Activated CD4-positive, alpha-beta memory T cell treated with anti-CD3 and anti-CD28 coated beads, Interleukin-2, amount 10 ng/mL, durations not matched to agents 7 days and 5 days (primary cell): ENCODE data around the gene KCNAB1. TPM values are rescaled to one million over a fixed set of nuclear protein-coding genes. Genes with fewer than 3 reads are reported as not detected.

ENCODE experiments used
- CTCF ChIA-PET: fragments of 350-600 bp; sonication (Branson Sonifier 250); formaldehyde crosslinking; loops from one replicate; lab custom pipeline; 2021; ENCODE audit warnings: antibody characterized with exemption, inconsistent platforms; lab: Charles Lee
- POLR2A ChIA-PET: fragments of 350-600 bp; sonication (Branson Sonifier 250); formaldehyde crosslinking; loops from one replicate; lab custom pipeline; 2021; ENCODE audit warnings: antibody characterized with exemption; lab: Charles Lee
- DNase-seq: peaks from one replicate; pipeline ENCODE4 v3.0.0-alpha.2; 2020
- H3K27ac Mint-ChIP-seq: one replicate; pipeline ENCODE4 v1.8.0; 2021; ENCODE audit warnings: mild to moderate bottlenecking, mixed read lengths
- H3K27me3 Mint-ChIP-seq: one replicate; pipeline ENCODE4 v1.8.0; 2021; ENCODE audit warnings: mixed read lengths
- H3K36me3 Mint-ChIP-seq: one replicate; pipeline ENCODE4 v1.8.0; 2021; ENCODE audit warnings: low read depth, mixed read lengths
- H3K4me1 Mint-ChIP-seq: one replicate; pipeline ENCODE4 v1.8.0; 2021; ENCODE audit warnings: mixed read lengths
- H3K4me3 Mint-ChIP-seq: one replicate; pipeline ENCODE4 v1.8.0; 2021; ENCODE audit warnings: mild to moderate bottlenecking, mixed read lengths
- H3K9me3 Mint-ChIP-seq: one replicate; pipeline ENCODE4 v1.8.0; 2021; ENCODE audit warnings: mixed read lengths
- total RNA-seq, 2 experiments: library from RNA; stranded (reverse); gene quantifications; one replicate each; pipeline ENCODE4 v1.2.3, GENCODE V29; 2021

KCNAB1 gene
- total RNA-seq, 2 experiments from 2014 or later = not detected

DNA sequence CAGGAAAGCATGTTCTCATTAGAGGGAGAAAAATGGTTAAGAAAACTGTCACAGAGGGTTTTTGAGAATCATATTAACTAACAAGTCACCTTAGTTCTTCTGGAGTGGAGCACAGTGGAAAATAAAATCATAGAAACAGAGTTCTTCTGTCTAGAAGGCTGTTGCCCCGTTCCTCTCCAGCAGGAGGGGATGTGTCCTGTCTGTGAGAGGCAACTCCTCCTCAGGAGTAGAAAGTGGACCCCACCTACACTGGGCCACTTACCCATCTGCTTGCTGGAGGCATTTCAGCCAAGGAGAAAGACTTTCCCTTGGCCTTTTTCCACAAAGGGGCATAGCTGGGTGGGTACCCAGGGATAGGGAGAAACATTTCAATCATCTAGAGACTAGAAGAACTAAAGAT is 327.9 kb downstream of the KCNAB1 start:
- ChIA-PET POLR2A (interaction anchor here (1.0 kb wide), 1 partner anchor 34 kb away, joined by 3 read pairs; no protein-coding TSS in a partner anchor), CTCF (interaction anchor here (1.4 to 2.8 kb wide), 4 partner anchors 22 to 60 kb away, joined by 3 to 42 read pairs (median 8); no protein-coding TSS in a partner anchor)
- Mint-ChIP-seq H3K4me3 (no peak overlapping the region), H3K36me3 (no peaks in the 10 kb centered on the region), H3K27me3 (peaks cover 14% of the 10 kb centered on the region), H3K9me3 (no peaks in the 10 kb centered on the region), H3K27ac (no peak overlapping the region), H3K4me1 (no peaks in the 10 kb centered on the region)
- DNase-seq = peak; percentile 45

DNA sequence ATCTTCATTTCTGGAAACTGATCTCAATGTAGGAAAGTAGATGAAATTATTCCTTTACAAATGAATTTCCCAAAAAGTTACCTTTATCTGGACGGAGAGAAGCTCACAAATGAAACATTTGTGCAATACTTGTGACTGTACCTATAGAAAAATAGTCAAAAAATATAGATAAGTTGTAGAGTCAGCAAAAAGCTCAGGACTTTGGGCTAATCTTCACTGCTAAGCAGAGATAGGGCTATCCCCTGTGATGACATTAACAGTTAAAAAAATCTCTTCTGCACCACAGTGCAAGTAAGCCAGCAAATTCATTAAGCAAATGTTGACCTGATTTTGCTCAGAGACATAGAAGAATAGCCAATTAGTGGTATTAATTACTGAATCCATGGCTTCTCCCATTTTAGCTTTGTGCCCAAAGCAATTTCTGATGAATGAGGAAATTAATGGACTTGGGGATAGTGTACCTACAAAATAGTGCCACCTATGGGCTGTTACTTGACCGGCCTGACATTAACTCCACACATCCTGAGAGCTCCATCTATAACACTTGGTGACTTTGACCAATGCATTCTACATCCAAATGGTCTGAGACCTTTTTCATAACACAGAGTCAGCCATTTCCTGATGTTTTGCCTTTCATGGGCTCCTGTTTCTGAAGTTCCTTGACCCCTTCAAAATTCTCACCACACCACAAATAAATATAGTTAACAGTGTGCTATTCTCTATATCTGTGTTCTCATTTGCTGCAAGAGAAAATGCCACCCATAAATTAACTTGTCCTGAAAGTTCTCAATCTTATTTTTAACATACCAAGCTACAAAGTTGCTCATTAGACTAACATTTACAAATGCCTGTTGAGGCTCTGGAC is 329.6 kb downstream of the KCNAB1 start:
- Mint-ChIP-seq H3K9me3 (no peaks in the 10 kb centered on the region), H3K4me3 (no peak overlapping the region), H3K27ac (no peak overlapping the region), H3K36me3 (no peaks in the 10 kb centered on the region), H3K4me1 (no peaks in the 10 kb centered on the region), H3K27me3 (peaks cover 16% of the 10 kb centered on the region)
- CTCF ChIA-PET = interaction anchor here (0.9 to 2.8 kb wide), 15 partner anchors 9 to 688 kb away, joined by 3 to 42 read pairs (median 4); no protein-coding TSS in a partner anchor
- no peak for DNase-seq
- POLR2A ChIA-PET = no interaction called here

DNA sequence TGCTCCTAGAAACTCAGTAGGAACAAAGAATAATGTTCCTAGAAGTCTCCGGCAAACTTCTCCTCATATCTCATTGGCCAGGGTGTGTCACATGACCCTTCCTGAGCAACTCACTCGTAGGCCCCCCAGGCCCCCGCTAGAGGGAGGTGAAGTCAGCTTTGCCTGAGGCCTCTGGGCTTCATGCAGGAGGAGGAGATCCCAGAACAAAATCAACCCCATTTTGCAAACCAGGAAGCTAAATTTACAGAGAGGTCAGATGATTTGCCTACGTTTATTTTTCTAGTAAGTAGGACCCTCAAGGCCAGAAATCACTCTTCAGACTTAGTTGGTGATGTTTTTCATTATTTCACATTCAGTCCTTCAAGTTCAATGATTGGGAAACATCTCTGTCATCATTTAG is 335.5 kb downstream of the KCNAB1 start:
- H3K36me3 Mint-ChIP-seq = no peaks in the 10 kb centered on the region
- no peaks in the 10 kb centered on the region for H3K4me1 Mint-ChIP-seq
- POLR2A ChIA-PET = interaction anchor here (1.1 kb wide), 1 partner anchor 29 kb away, joined by 4 read pairs; no protein-coding TSS in a partner anchor
- no peak overlapping the region for H3K27ac Mint-ChIP-seq
- H3K4me3 Mint-ChIP-seq = no peak overlapping the region
- H3K27me3 Mint-ChIP-seq = peaks cover 11% of the 10 kb centered on the region
- no peak for DNase-seq
- CTCF ChIA-PET = interaction anchor here (0.8 kb wide), 2 partner anchors 31 to 54 kb away, joined by 4 read pairs; no protein-coding TSS in a partner anchor
- no peaks in the 10 kb centered on the region for H3K9me3 Mint-ChIP-seq

DNA sequence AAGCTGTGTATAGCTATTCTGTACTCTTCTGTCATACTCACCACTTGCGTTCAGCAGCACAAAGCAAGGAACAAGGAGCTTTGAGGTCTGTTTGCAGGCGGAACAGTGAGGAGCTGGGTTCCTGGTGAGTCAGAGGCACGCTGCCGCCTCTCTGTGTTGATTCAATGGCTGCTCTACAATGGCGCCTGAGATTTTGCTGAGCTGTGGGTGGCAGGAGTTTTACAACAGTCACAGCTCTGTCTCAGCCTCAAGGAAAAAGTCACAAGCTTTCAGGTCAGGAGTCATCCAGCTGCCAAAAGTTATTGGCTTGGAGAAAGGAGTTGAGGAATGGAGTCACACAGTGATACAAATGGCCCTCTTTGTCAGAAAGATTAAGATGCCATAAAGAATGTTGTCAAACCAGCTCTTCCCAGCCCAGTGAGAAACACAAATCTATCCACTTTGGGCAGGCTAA is 336.4 kb downstream of the KCNAB1 start:
- no peaks in the 10 kb centered on the region for H3K36me3 Mint-ChIP-seq
- H3K27ac Mint-ChIP-seq = no peak overlapping the region
- H3K4me1 Mint-ChIP-seq = no peaks in the 10 kb centered on the region
- ChIA-PET POLR2A (interaction anchor here (1.0 to 1.1 kb wide), 2 partner anchors 28 to 632 kb away, joined by 3 to 4 read pairs; no protein-coding TSS in a partner anchor), CTCF (interaction anchor here (0.8 to 0.9 kb wide), 2 partner anchors 12 to 30 kb away, joined by 3 to 4 read pairs; no protein-coding TSS in a partner anchor)
- H3K4me3 Mint-ChIP-seq = no peak overlapping the region
- DNase-seq = no peak
- H3K9me3 Mint-ChIP-seq = no peaks in the 10 kb centered on the region
- peaks cover 7% of the 10 kb centered on the region for H3K27me3 Mint-ChIP-seq

DNA sequence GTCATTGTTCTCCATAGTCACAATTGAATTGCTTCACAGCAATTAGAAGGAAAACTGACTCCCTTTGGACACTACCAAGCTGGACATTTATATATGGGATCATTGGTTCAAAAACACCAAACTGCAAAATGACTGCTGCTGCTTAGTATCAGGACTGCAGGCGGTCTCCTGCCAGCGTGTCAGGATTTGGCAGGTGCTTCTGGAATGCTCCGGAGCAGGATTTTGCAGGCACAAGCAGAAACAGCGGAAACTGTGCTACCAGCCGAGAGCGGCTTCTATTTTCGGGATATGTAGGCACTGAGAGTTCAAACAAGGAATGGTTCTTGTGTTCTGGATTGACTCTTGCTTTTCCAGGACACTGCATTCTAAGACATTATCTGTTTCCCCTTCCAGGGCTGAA is 339.1 kb downstream of the KCNAB1 start:
- Mint-ChIP-seq H3K4me3 (no peak overlapping the region), H3K36me3 (no peaks in the 10 kb centered on the region), H3K4me1 (no peaks in the 10 kb centered on the region), H3K27me3 (peaks cover 12% of the 10 kb centered on the region), H3K9me3 (no peaks in the 10 kb centered on the region), H3K27ac (no peak overlapping the region)
- DNase-seq = no peak
- ChIA-PET POLR2A (no interaction called here), CTCF (interaction anchor here (0.7 to 1.2 kb wide), 2 partner anchors 9 to 10 kb away, joined by 3 read pairs; no protein-coding TSS in a partner anchor)

DNA sequence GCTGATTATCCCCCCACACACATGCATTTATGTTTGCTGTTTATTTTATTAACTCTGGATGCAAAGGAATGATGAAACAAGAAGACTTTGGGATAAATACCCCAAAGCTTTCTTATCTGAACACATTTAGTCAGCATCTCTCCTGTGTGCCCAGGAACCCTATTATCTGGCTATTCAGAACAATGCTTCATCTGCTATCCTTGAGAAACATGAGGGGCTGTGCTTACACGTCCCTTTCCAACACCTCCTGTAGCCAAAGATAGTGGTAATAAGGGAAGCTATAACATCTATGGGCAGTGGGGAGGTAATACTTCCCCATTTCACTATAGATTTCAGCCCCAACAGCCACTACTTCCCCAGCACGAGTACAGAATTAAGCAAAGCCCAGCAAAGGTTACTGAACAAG is 339.8 kb downstream of the KCNAB1 start:
- Mint-ChIP-seq H3K4me1 (no peaks in the 10 kb centered on the region), H3K9me3 (no peaks in the 10 kb centered on the region), H3K27ac (no peak overlapping the region), H3K27me3 (peaks cover 13% of the 10 kb centered on the region), H3K36me3 (no peaks in the 10 kb centered on the region), H3K4me3 (no peak overlapping the region)
- DNase-seq = no peak
- POLR2A ChIA-PET = interaction anchor here (0.7 kb wide), 1 partner anchor 700 kb away, joined by 3 read pairs; the partner anchor contains the start of gene CCNL1
- CTCF ChIA-PET = interaction anchor here (0.9 to 1.2 kb wide), 2 partner anchors 10 to 50 kb away, joined by 3 read pairs; no protein-coding TSS in a partner anchor

DNA sequence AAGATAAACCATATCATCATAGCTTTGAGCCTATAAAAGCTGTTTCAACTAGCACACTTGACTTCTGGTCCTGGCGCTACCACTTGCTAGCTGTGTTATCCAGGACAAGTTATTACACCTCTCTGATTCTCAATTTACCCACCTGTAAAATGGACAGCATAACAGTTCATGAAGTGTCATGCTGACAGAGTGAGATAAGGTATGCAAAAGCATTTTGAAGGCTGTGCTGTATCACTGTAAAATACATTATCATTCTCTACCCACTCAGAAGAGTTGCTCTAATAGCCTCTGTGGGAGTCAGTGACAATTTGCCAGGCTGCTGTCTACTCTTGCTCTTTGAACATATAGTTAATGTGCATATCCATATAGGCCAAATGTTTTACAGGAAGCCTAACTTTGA is 341.5 kb downstream of the KCNAB1 start:
- no peaks in the 10 kb centered on the region for H3K36me3 Mint-ChIP-seq
- H3K9me3 Mint-ChIP-seq = no peaks in the 10 kb centered on the region
- no peak overlapping the region for H3K4me3 Mint-ChIP-seq
- CTCF ChIA-PET = interaction anchor here (0.9 to 1.2 kb wide), 2 partner anchors 12 to 675 kb away, joined by 3 to 4 read pairs; no protein-coding TSS in a partner anchor
- no peak overlapping the region for H3K27ac Mint-ChIP-seq
- POLR2A ChIA-PET = no interaction called here
- peaks cover 18% of the 10 kb centered on the region for H3K27me3 Mint-ChIP-seq
- no peaks in the 10 kb centered on the region for H3K4me1 Mint-ChIP-seq
- DNase-seq = no peak

DNA sequence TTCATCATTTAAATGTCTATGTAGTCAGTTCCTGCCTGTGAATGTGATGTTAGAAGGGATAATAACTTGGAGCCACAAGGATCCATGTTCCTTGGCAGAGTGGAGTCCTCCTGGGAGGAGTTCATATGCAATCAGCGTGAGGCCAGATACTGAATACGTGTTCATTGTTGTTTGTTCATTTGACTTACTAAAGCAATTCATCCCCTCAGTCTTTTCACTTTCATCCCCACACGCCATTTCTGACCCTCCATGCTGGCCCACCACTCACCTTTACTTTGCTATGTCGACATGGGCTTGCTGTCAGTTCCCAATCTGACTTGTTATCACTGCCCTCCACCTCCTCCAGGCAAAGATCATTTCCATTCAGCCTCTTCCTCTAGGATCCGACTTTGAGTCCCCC is 342.7 kb downstream of the KCNAB1 start:
- Mint-ChIP-seq H3K36me3 (no peaks in the 10 kb centered on the region), H3K4me1 (no peaks in the 10 kb centered on the region), H3K27me3 (peaks cover 23% of the 10 kb centered on the region), H3K9me3 (no peaks in the 10 kb centered on the region), H3K27ac (no peak overlapping the region), H3K4me3 (no peak overlapping the region)
- CTCF ChIA-PET = no interaction called here
- no peak for DNase-seq
- POLR2A ChIA-PET = no interaction called here

DNA sequence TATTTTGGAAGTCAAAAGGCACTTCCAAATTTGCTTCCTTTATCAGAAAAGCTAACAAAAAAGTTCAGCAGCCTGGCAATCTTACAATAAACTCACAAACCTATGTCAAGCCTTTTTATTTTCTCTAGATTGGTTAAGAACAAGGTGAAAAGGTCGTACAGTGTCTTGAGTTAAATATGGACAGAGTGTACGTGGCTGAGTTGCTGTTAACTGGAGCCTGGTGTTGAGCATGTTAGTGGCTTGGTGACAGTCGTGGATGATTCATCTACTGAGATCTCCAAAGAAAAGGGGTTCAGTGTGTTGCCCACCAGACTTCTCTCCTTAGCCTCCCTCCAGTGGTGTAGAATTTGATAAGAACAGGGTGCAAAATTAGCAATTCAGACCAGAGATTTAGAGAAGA is 344.8 kb downstream of the KCNAB1 start:
- Mint-ChIP-seq H3K36me3 (no peaks in the 10 kb centered on the region), H3K27ac (no peak overlapping the region), H3K27me3 (peaks cover 26% of the 10 kb centered on the region), H3K9me3 (no peaks in the 10 kb centered on the region), H3K4me3 (no peak overlapping the region), H3K4me1 (no peaks in the 10 kb centered on the region)
- ChIA-PET POLR2A (no interaction called here), CTCF (interaction anchor here (1.2 to 1.4 kb wide), 2 partner anchors 16 to 45 kb away, joined by 3 read pairs; no protein-coding TSS in a partner anchor)
- DNase-seq = no peak

DNA sequence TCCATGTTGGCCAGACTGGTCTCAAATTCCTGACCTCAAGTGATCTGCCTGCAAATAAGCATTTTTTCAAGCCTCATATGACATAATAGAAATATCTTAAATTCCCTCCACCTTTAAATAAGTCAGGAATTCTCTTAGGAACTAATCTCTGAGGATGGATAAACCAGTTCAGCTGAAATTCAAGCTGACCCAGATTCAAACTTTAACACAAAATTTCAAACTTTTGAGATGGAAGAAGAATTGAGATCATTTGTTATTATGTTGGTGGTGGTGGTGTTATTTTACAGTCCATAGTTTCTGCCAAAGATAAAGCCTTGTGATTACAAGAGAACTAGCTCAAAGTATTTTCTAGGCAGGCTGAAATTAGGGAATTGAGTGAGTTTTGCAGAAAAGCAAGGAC is 349.1 kb downstream of the KCNAB1 start:
- H3K36me3 Mint-ChIP-seq = no peaks in the 10 kb centered on the region
- H3K9me3 Mint-ChIP-seq = no peaks in the 10 kb centered on the region
- ChIA-PET CTCF (interaction anchor here (0.6 to 1.5 kb wide), 3 partner anchors 20 to 425 kb away, joined by 3 to 6 read pairs (median 3); no protein-coding TSS in a partner anchor), POLR2A (no interaction called here)
- H3K4me1 Mint-ChIP-seq = no peaks in the 10 kb centered on the region
- no peak overlapping the region for H3K27ac Mint-ChIP-seq
- no peak overlapping the region for H3K4me3 Mint-ChIP-seq
- H3K27me3 Mint-ChIP-seq = peaks cover 22% of the 10 kb centered on the region
- no peak for DNase-seq

DNA sequence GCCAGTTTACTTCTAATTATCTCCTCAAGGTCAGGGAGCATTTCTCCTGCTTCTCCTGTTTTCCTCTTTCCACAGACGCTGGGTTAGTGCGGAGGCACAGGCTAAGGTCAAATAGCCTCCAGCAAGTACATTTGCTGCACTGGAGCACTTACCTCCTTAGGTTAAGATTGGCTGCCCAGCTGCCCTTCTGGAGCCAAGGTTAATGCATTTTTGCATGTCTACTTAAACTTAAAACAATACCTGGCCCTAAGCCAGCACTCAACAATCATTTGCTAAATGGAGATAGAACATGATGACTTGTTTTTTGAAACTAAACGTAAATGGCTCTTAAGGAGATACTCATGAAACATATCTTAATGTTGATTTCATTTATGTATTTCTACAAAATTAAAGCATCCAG is 351.1 kb downstream of the KCNAB1 start:
- POLR2A ChIA-PET = no interaction called here

DNA sequence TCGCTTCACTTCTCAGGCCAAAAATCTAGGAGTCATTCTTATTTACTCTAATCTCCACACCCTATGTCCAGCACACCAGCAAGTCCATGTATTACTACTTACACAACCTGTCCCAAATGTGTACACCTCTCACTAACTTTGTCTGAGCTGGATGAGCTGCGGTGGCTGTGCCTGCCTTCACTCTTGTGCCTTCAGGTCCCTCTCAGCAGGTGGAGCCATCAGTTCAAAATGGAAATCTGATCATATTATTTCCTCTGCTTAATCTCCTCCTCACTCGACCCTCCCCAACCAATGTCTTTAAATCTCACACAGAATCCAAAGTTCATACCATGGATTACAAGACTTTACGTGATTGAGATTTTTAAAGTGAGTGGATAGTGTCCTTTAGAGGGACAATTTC is 351.8 kb downstream of the KCNAB1 start:
- POLR2A ChIA-PET = no interaction called here
- CTCF ChIA-PET = interaction anchor here (0.5 to 2.2 kb wide), 5 partner anchors 11 to 274 kb away, joined by 3 to 7 read pairs (median 4); no protein-coding TSS in a partner anchor
- peaks cover 1% of the 10 kb centered on the region for H3K4me1 Mint-ChIP-seq
- no peak for DNase-seq
- peaks cover 30% of the 10 kb centered on the region for H3K27me3 Mint-ChIP-seq
- no peak overlapping the region for H3K4me3 Mint-ChIP-seq
- no peak overlapping the region for H3K27ac Mint-ChIP-seq
- H3K36me3 Mint-ChIP-seq = no peaks in the 10 kb centered on the region
- no peaks in the 10 kb centered on the region for H3K9me3 Mint-ChIP-seq

More for the DNA sequence above, 351.1 kb downstream of the KCNAB1 start:
- H3K9me3 Mint-ChIP-seq = no peaks in the 10 kb centered on the region
- CTCF ChIA-PET = interaction anchor here (1.0 to 2.2 kb wide), 4 partner anchors 12 to 41 kb away, joined by 3 to 7 read pairs (median 4); no protein-coding TSS in a partner anchor
- no peaks in the 10 kb centered on the region for H3K36me3 Mint-ChIP-seq
- DNase-seq = no peak
- no peak overlapping the region for H3K4me3 Mint-ChIP-seq
- H3K27ac Mint-ChIP-seq = no peak overlapping the region
- H3K4me1 Mint-ChIP-seq = peaks cover 1% of the 10 kb centered on the region
- peaks cover 26% of the 10 kb centered on the region for H3K27me3 Mint-ChIP-seq
